ENCODE measurements around the gene SCYGR1. TPM values are rescaled to one million over a fixed set of nuclear protein-coding genes. Genes with fewer than 3 reads are reported as not detected.
"Not testable (repeated sequence)": the region's sequence is repeated elsewhere in the genome, so short reads cannot be mapped to it uniquely, and the experiment has no call there.

Gene SCYGR1
- total RNA-seq, 2 donors from 2014 or later, result not detected

DNA sequence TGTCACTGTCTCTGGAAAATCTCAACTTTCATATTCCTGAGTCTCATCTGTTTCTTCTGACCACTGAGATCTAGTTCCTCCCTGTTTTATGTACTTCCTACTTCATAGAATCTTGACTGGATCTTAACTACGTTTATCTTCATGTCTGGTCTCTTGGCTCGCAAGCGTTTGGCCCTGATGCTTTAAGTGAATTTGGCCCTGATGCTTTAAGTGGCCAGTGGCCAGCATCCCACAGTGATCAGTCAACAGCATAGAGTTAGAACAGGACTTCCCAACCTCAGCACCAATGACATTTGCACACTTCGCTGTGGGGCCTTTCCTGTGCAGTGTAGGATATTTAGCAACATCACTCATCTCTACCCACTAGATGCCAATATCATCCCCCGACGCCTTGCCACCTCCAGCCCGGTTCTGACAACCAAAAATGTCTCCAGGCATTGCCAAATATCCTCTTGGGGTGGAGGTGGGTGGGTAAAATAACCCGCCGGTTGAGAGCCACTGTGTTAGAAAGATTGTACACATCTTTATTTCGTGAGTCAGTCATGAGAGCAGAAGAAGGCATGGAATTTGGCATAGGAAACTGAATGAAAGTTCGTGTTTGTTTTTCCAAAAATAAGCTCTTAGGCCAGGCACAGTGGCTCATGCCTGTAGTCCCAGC lies 20.9 kb downstream of the SCYGR1 start:
- no peak overlapping the region for H3K27ac ChIP-seq
- no peak for ATAC-seq
- DNase-seq, result peak in 1 of 4 donors; percentile 17

DNA sequence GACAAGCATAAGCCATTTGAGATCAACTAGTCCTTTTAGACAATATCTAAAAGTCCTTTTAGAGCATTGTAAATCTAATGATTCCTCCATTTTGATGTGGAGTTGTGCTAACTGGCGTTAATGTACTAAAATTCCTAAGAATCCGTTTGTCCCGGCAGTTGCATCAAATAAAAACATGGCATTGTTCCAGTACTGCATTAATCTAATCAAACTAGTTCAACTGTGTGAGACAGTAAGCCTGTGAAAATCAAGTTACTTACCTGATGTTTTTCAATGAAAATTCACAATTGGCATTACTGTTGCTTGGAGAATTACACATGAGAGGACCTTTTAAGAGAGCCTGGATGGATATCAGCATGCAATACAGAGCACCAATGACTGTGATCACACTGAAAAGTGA lies 21.9 kb downstream of the SCYGR1 start:
- DNase-seq (no peak), ATAC-seq (no peak)
- Histone ChIP-seq H3K27me3 (no peaks in the 10 kb centered on the region), H3K4me1 (no peaks in the 10 kb centered on the region), H3K36me3 (replicated peaks in 1 of 2; ENCODE audit: insufficient read depth in 1 of 2, low read depth in 2 of 2) (peaks cover 0 to 2% of the 10 kb centered on the region in 2 donors), H3K9me3 (no peaks in the 10 kb centered on the region), H3K4me3 (no peak overlapping the region), H3K27ac (no peak overlapping the region)
- no peak for TF ChIP-seq POLR2A (IDR thresholded peaks at IDR 0.05)
- TF ChIP-seq, protein P1, sequence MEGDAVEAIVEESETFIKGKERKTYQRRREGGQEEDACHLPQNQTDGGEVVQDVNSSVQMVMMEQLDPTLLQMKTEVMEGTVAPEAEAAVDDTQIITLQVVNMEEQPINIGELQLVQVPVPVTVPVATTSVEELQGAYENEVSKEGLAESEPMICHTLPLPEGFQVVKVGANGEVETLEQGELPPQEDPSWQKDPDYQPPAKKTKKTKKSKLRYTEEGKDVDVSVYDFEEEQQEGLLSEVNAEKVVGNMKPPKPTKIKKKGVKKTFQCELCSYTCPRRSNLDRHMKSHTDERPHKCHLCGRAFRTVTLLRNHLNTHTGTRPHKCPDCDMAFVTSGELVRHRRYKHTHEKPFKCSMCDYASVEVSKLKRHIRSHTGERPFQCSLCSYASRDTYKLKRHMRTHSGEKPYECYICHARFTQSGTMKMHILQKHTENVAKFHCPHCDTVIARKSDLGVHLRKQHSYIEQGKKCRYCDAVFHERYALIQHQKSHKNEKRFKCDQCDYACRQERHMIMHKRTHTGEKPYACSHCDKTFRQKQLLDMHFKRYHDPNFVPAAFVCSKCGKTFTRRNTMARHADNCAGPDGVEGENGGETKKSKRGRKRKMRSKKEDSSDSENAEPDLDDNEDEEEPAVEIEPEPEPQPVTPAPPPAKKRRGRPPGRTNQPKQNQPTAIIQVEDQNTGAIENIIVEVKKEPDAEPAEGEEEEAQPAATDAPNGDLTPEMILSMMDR (IDR thresholded peaks at IDR 0.05), result no peak
- intact Hi-C loops (cut with DNase I), result no loop called here
- 7 to 76% methylated on average over 3 of the region's 3 CpGs for WGBS, 2 donors

More for the DNA sequence above, 20.9 kb downstream of the SCYGR1 start:
- Histone ChIP-seq H3K36me3 (replicated peaks in 1 of 2; ENCODE audit: insufficient read depth in 1 of 2, low read depth in 2 of 2) (no peaks in the 10 kb centered on the region), H3K9me3 (no peaks in the 10 kb centered on the region), H3K27me3 (no peaks in the 10 kb centered on the region), H3K4me1 (no peaks in the 10 kb centered on the region), H3K4me3 (no peak overlapping the region)
- TF ChIP-seq POLR2A (IDR thresholded peaks at IDR 0.05), result no peak
- TF ChIP-seq, protein P1 (IDR thresholded peaks at IDR 0.05), result no peak
- WGBS, 2 donors, result 57 to 65% methylated on average over 11 of the region's 11 CpGs
- intact Hi-C loops (cut with DNase I), result no loop called here

DNA sequence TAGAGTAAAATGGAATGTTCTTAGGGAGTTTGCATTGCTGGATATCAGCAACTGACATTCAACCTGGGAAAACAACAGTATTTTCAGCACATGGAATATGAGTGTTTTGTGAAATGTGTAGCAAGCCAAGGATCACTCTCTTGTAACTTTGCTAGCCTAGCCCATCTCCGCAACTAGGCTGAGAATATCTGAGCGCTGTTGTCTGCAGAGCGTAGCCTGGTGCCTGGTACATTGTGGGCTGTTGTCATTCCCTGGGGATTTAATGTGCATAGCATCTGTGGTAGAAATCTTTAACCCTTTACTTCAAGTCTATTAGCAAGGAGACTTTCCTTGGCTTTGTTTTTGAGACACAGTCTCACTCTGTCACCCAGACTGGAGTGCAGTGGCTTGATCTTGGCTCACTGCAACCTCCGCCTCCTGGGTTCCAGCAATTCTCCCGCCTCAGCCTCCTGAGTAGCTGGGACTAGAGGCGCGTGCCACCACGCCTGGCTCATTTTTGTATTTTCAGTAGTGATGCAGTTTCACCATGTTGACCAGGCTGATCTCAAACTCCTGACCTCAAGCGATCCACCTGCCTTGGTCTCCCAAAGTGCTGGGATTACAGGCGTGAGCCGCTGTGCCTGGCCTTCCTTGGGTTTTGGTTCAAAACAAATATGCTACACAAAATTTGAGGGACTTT lies 23.0 kb downstream of the SCYGR1 start:
- WGBS, 2 donors, result 89% methylated on average over 11 of the region's 11 CpGs
- DNase-seq; H3K4me3 ChIP-seq; H3K9me3 ChIP-seq; H3K27ac ChIP-seq; H3K4me1 ChIP-seq; H3K36me3 ChIP-seq (replicated peaks in 1 of 2; ENCODE audit: insufficient read depth in 1 of 2, low read depth in 2 of 2); ATAC-seq; H3K27me3 ChIP-seq; intact Hi-C loops (cut with DNase I): not testable (repeated sequence)

DNA sequence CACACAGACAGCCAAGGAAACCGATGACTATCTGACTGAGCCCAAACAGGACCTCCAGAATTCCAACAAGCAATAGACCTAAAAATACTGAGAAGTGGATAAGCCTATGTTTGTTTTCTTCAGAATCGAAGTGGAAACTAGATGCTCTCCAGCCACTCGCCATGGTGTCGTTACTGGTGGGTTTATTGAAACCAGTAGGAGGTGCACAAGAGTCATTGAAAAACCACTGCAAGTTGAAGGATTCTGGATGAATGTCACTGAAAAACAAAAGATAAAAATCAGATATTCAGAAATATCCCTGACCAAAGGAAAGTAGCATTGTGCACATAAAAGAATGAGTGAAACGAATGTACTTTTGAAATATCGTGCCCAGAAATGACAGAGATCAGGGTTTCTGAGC lies 24.0 kb downstream of the SCYGR1 start:
- Histone ChIP-seq H3K4me3 (no peak overlapping the region), H3K36me3 (replicated peaks in 1 of 2; ENCODE audit: insufficient read depth in 1 of 2, low read depth in 2 of 2) (peaks cover 0 to 8% of the 10 kb centered on the region in 2 donors), H3K4me1 (no peaks in the 10 kb centered on the region), H3K9me3 (no peaks in the 10 kb centered on the region), H3K27ac (no peak overlapping the region), H3K27me3 (no peaks in the 10 kb centered on the region)
- intact Hi-C loops (cut with DNase I), result no loop called here
- TF ChIP-seq, protein P1 (IDR thresholded peaks at IDR 0.05), result peak in 1 of 7 experiments; percentile 15
- no peak for TF ChIP-seq POLR2A (IDR thresholded peaks at IDR 0.05)
- DNase-seq (no peak), ATAC-seq (no peak)
- 91 to 95% methylated on average over 6 of the region's 6 CpGs for WGBS, 2 donors

DNA sequence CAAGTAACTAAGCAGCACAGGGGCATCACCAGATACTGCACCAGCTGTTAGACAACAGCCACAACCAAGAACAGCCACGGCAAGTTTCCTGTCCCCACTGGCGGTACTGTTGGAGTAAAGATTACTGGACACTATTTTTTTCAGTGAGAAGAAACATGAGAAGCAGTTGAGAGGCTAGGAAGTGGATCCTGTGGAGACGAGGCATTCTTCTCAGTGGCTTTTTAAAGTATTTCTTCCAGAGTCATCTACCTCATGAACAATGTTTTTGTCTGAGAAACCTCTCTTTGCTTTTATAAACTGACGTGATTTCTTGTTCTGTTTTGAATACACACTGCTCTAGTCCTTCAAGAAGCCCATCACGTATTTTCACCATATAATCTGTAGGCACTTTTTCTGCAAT lies 27.4 kb downstream of the SCYGR1 start:
- Histone ChIP-seq H3K9me3 (no peaks in the 10 kb centered on the region), H3K4me3 (no peak overlapping the region), H3K36me3 (replicated peaks in 1 of 2; ENCODE audit: insufficient read depth in 1 of 2, low read depth in 2 of 2) (peaks cover 0 to 23% of the 10 kb centered on the region in 2 donors), H3K4me1 (no peaks in the 10 kb centered on the region), H3K27ac (no peak overlapping the region), H3K27me3 (no peaks in the 10 kb centered on the region)
- intact Hi-C loops (cut with DNase I), result no loop called here
- TF ChIP-seq, protein P1 (IDR thresholded peaks at IDR 0.05), result no peak
- TF ChIP-seq POLR2A (IDR thresholded peaks at IDR 0.05), result no peak
- no peak for ATAC-seq
- WGBS, 2 donors, result 82 to 84% methylated on average over 5 of the region's 5 CpGs
- DNase-seq, result no peak

Measured in body of pancreas (tissue), 4 donors.